Right renal cortex interstitium (tissue), 3 donors: ENCODE data around the gene FAM20C. TPM values are rescaled to one million over a fixed set of nuclear protein-coding genes. Genes with fewer than 3 reads are reported as not detected.
"Not testable (repeated sequence)": the region's sequence is repeated elsewhere in the genome, so short reads cannot be mapped to it uniquely, and the experiment has no call there.

Experiments
- DNase-seq, 3 donors: peaks; one replicate each; pipeline ENCODE4 v3.0.0-alpha.2; 2013; ENCODE audit warnings: low read depth in 3 of 3, low spot score in 2 of 3
- polyA plus RNA-seq, 3 donors: library from polyadenylated mRNA; unstranded; fragments of 120-200 nt; gene quantifications; one replicate each; pipeline ENCODE4 v1.2.1, GENCODE V29; 2013; ENCODE audit not compliant: insufficient read length in 3 of 3

The FAM20C gene
- polyA plus RNA-seq, 3 donors: 53.8 to 75.4 (median 59.7) TPM

- DNase-seq: no peak
Observed at GRCh38 chr7:252981-253380, 60.6 kb downstream of the FAM20C start.

- no peak for DNase-seq
Observed at GRCh38 chr7:253581-254336, 61.4 kb downstream of the FAM20C start.

GRCh38 chr7:254337-255037 is 62.1 kb downstream of the FAM20C start:
- no peak for DNase-seq

- DNase-seq: no peak
Observed at GRCh38 chr7:255038-255435, 62.7 kb downstream of the FAM20C start.

- no peak for DNase-seq
Observed at GRCh38 chr7:255721-256361, 63.5 kb downstream of the FAM20C start.

- no peak for DNase-seq
Observed at GRCh38 chr7:256461-256940, 64.1 kb downstream of the FAM20C start.

- DNase-seq: no peak
Observed at GRCh38 chr7:256981-257646, 64.7 kb downstream of the FAM20C start.

- DNase-seq: no peak
Observed at GRCh38 chr7:257647-257992, 65.2 kb downstream of the FAM20C start.

GRCh38 chr7:258476-259190 is 66.3 kb downstream of the FAM20C start:
- DNase-seq: no peak

GRCh38 chr7:259191-259505 is 66.8 kb downstream of the FAM20C start:
- DNase-seq: no peak

DNA sequence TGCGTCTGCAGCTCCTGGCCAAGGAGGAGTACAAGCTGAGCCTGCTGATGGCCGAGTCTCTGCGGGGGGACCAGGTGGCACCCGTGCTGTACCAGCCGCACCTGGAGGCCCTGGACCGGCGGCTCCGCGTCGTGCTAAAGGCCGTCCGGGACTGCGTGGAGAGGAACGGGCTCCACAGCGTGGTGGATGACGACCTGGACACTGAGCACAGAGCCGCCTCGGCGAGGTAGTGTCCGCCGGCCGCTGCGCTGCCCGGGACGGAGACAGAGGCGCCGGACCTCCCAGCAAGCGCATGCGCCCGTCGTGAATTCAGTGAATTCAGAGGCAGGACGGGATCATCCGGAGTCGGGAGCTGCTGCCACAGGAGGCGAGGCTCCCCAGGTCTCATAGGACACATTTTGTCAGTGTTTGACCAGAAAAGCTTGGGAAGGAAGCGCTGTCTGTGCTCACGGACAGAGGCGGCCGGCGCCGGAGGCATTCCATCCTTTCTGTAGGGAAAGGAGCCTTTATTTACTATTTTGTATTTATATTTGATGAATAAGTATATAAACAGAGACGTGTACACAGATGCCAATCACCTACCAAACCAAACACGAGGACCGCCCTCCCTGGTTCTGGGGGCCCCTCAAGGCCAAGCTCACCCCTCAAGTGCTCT is 67.5 kb downstream of the FAM20C start:
- no peak for DNase-seq

- no peak for DNase-seq
Observed at GRCh38 chr7:260441-261281, 68.3 kb downstream of the FAM20C start.

GRCh38 chr7:261341-262250 is 69.2 kb downstream of the FAM20C start:
- no peak for DNase-seq

GRCh38 chr7:262251-262572 is 69.8 kb downstream of the FAM20C start:
- no peak for DNase-seq

DNA sequence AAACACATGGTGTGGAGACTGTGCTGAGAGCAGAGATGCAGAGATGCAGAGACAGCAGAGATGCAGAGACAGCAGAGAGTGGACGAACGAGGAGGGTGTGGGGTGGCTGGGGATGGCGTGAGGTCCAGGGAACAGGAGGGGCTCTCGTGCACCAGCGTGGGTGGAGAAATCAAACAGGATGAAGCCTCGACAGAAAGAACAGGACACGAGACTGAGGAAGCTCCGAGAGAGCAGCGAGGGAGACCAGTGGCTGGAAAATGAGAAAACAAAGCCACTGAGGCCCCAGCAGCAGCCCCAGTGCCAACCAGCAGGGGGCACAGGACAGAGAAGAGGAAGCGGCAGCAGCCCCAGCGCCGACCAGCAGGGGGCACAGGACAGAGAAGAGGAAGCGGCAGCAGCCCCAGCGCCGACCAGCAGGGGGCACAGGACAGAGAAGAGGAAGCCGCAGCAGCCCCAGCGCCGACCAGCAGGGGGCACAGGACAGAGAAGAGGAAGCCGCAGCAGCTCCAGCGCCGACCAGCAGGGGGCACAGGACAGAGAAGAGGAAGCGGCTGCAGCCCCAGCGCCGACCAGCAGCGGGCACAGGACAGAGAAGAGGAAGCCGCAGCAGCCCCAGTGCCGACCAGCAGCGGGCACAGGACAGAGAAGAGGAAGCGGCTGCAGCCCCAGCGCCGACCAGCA is 70.4 kb downstream of the FAM20C start:
- not testable (repeated sequence) for DNase-seq

DNA sequence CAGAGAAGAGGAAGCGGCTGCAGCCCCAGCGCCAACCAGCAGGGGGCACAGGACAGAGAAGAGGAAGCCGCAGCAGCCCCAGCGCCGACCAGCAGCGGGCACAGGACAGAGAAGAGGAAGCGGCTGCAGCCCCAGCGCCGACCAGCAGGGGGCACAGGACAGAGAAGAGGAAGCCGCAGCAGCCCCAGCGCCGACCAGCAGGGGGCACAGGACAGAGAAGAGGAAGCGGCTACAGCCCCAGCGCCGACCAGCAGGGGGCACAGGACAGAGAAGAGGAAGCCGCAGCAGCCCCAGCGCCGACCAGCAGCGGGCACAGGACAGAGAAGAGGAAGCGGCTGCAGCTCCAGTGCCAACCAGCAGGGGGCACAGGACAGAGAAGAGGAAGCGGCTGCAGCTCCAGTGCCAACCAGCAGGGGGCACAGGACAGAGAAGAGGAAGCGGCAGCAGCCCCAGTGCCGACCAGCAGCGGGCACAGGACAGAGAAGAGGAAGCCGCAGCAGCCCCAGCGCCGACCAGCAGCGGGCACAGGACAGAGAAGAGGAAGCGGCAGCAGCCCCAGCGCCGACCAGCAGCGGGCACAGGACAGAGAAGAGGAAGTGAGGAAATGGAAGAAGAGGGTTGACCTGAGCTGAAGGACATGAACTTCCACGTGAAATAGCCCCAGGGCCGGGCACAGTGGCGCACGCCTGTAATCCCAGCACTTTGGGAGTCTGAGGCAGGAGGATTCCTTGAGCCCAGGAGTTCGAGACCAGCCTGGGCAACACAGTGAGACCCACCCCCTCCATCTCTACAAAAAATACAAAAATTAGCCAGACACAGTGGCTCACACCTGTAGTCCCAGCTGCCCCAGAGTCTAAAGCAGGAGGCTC is 71.3 kb downstream of the FAM20C start:
- not testable (repeated sequence) for DNase-seq
